H1 (cell line): ENCODE data around the gene HERC3. TPM values are rescaled to one million over a fixed set of nuclear protein-coding genes. Genes with fewer than 3 reads are reported as not detected.

Experiments
- CEBPB ChIP-seq: IDR thresholded peaks from 2 replicates; pipeline ENCODE4 v1.6.1; 2012; ENCODE audit warnings: low read depth, low read length
- CHD7 ChIP-seq: fragments of 300-600 bp; sonication (generic); IDR thresholded peaks from 2 replicates; pipeline ENCODE4 v1.7.1; 2012; ENCODE audit warnings: low read length, moderate library complexity, mild to moderate bottlenecking, inconsistent platforms; ENCODE audit not compliant: insufficient replicate concordance
- GABPA ChIP-seq: IDR thresholded peaks from 2 replicates; pipeline ENCODE4 v1.6.1; 2011; ENCODE audit warnings: mild to moderate bottlenecking, low read length, moderate library complexity, borderline replicate concordance; ENCODE audit not compliant: insufficient read depth
- KDM1A ChIP-seq: fragments of 200-600, 300-600 bp; sonication (generic); IDR thresholded peaks from 2 replicates; pipeline ENCODE4 v1.7.1; 2016; ENCODE audit warnings: mild to moderate bottlenecking, low read length, borderline replicate concordance
- TAF1 ChIP-seq: IDR thresholded peaks from 2 replicates; pipeline ENCODE4 v1.6.1; 2011; ENCODE audit warnings: mild to moderate bottlenecking, low read depth, low read length
- polyA plus RNA-seq, 7 experiments: library from polyadenylated mRNA; depleted of rRNA in 3 of 7; stranded (reverse) in 5 of 7; unstranded in 2 of 7; fragments of >200 nt in 5 of 7; fragments of 200-250 nt in 2 of 7; gene quantifications; 1 replicate in 5 of 7; 2 replicates in 1 of 7; 4 replicates in 1 of 7; pipeline versions ENCODE4 v1.2.1 to v1.2.3, GENCODE V29; 2011 to 2013; ENCODE audit warnings: missing spikeins in 2 of 7, mixed read lengths in 2 of 7
- total RNA-seq: library from RNA; stranded (reverse); fragmentation: NEBNext Ultra II Directional; extraction: Animal tissue kit (Norgen Biotek cat#: 25700); gene quantifications from 2 replicates; pipeline ENCODE4 v1.2.1, GENCODE V29; 2021

The HERC3 gene
- total and polyA plus RNA-seq, 2 of the 8 experiments (the other 6 are each of a cell fraction or from before 2014, with no cell fraction given) = 1.4 to 5.7 TPM

GRCh38 chr4:88731381-88731780 is 139.1 kb downstream of the HERC3 start (continued):
- no peak for TF ChIP-seq CHD7
- TF ChIP-seq CEBPB = no peak
- TF ChIP-seq GABPA = no peak
- TF ChIP-seq TAF1 = no peak
- no peak for TF ChIP-seq KDM1A
